Measurements from ENCODE around the gene SURF2.

SURF2 gene

GRCh38 chr9:133401588-133401987 lies 45.2 kb downstream of the SURF2 start:
- Histone ChIP-seq H3K9ac (no peak overlapping the region), H3K4me1 (ENCODE audit: low read depth, poor library complexity, severe bottlenecking) (no peaks in the 10 kb centered on the region), H4K20me1 (ENCODE audit: insufficient read depth) (no peaks in the 10 kb centered on the region), H3K36me3 (ENCODE audit: insufficient read depth) (no peaks in the 10 kb centered on the region), H3K4me2 (no peak overlapping the region), H3K79me2 (ENCODE audit: insufficient read depth, low read depth) (no peaks in the 10 kb centered on the region), H3K27me3 (ENCODE audit: insufficient read depth, low read depth) (peaks cover 12% of the 10 kb centered on the region; the same call in 1 of the 2 replicates), H2AFZ (ENCODE audit: low read depth) (no peak overlapping the region), H3K4me3 (IDR thresholded peaks at IDR 0.05; ENCODE audit: insufficient read depth, low read depth, low read length) (no peak overlapping the region), H3K27ac (no peak overlapping the region)
- no peak for TF ChIP-seq CTCF (conservative IDR thresholded peaks at IDR 0.05; ENCODE audit: low read depth, low read length)

DNA sequence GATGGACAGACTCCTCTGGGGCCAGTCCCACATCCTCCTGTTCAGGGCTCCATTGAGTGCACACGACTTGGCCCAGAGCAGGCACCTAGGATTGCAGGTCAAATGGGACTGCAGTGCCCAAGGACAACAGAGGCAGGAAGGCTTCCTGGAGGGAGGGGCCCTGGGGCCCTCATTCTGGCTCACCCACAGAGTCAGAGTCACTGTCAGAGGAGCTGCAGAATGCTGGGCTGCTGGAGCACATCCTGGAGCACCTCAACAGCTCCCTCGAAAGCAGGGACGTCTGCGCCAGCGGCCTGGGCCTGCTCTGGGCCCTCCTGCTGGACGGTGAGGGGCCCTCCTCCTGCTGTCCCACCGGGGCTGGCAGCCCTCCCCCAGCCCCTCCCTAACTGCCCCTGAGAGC lies 46.3 kb downstream of the SURF2 start:
- Histone ChIP-seq H3K4me1 (ENCODE audit: low read depth, poor library complexity, severe bottlenecking) (no peaks in the 10 kb centered on the region), H3K9ac (no peak overlapping the region), H3K27me3 (ENCODE audit: insufficient read depth, low read depth) (peaks cover 8% of the 10 kb centered on the region; the same call in 1 of the 2 replicates), H3K36me3 (ENCODE audit: insufficient read depth) (no peaks in the 10 kb centered on the region), H4K20me1 (ENCODE audit: insufficient read depth) (no peaks in the 10 kb centered on the region), H3K27ac (no peak overlapping the region), H3K4me3 (IDR thresholded peaks at IDR 0.05; ENCODE audit: insufficient read depth, low read depth, low read length) (no peak overlapping the region), H3K4me2 (no peak overlapping the region), H2AFZ (ENCODE audit: low read depth) (no peak overlapping the region), H3K79me2 (ENCODE audit: insufficient read depth, low read depth) (no peaks in the 10 kb centered on the region)
- TF ChIP-seq CTCF (conservative IDR thresholded peaks at IDR 0.05; ENCODE audit: low read depth, low read length): no peak

DNA sequence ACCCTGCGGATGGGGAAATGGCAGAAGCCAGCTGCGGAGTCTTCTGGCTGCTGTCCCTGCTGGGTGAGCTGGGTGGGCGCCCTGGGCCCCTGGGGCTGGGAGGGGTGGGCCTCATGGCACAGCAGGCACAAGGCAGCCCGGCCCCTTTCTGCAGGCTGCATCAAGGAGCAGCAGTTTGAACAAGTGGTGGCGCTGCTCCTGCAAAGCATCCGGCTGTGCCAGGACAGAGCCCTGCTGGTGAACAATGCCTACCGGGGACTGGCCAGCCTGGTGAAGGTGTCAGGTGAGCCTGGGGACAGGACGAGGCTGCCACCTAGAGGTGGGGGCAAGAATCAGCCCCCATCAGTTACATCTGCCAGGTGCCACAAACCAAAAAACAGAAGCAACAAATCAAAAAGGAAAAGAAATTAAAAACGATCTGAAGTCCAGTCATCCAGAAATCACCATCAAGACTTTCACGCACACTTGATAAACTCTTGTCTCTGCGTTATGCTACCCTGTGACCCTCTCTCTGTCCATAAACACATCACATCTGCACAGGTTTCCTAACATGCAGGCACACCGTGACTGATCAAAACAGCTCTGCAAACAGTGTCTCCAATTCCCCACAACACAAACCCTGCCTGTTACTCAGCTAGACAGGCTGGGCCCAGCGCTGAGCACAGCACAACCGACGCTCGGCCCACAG lies 47.6 kb downstream of the SURF2 start:
- peak; percentile 60 for TF ChIP-seq CTCF (conservative IDR thresholded peaks at IDR 0.05; ENCODE audit: low read depth, low read length)
- H4K20me1 ChIP-seq (ENCODE audit: insufficient read depth): no peaks in the 10 kb centered on the region
- no peaks in the 10 kb centered on the region; the same call in 1 of the 2 replicates for H3K27me3 ChIP-seq (ENCODE audit: insufficient read depth, low read depth)
- no peaks in the 10 kb centered on the region for H3K79me2 ChIP-seq (ENCODE audit: insufficient read depth, low read depth)
- H3K4me3 ChIP-seq (IDR thresholded peaks at IDR 0.05; ENCODE audit: insufficient read depth, low read depth, low read length): no peak overlapping the region
- no peak overlapping the region for H3K27ac ChIP-seq
- H3K4me2 ChIP-seq: no peak overlapping the region
- H3K4me1 ChIP-seq (ENCODE audit: low read depth, poor library complexity, severe bottlenecking): no peaks in the 10 kb centered on the region
- no peaks in the 10 kb centered on the region for H3K36me3 ChIP-seq (ENCODE audit: insufficient read depth)
- no peak overlapping the region for H2AFZ ChIP-seq (ENCODE audit: low read depth)
- no peak overlapping the region for H3K9ac ChIP-seq

GRCh38 chr9:133404454-133405002 lies 48.2 kb downstream of the SURF2 start:
- Histone ChIP-seq H3K4me1 (ENCODE audit: low read depth, poor library complexity, severe bottlenecking) (no peaks in the 10 kb centered on the region), H3K27ac (no peak overlapping the region), H3K27me3 (ENCODE audit: insufficient read depth, low read depth) (no peaks in the 10 kb centered on the region), H3K4me2 (no peak overlapping the region), H3K9ac (no peak overlapping the region), H3K4me3 (IDR thresholded peaks at IDR 0.05; ENCODE audit: insufficient read depth, low read depth, low read length) (no peak overlapping the region), H4K20me1 (ENCODE audit: insufficient read depth) (no peaks in the 10 kb centered on the region), H2AFZ (ENCODE audit: low read depth) (no peak overlapping the region), H3K79me2 (ENCODE audit: insufficient read depth, low read depth) (no peaks in the 10 kb centered on the region), H3K36me3 (ENCODE audit: insufficient read depth) (no peaks in the 10 kb centered on the region)
- no peak for TF ChIP-seq CTCF (conservative IDR thresholded peaks at IDR 0.05; ENCODE audit: low read depth, low read length)
